ENCODE data around the gene SMS. TPM values are rescaled to one million over a fixed set of nuclear protein-coding genes. Genes with fewer than 3 reads are reported as not detected.

SMS gene
- total and polyA plus RNA-seq, 2 donors (not counting 1 experiment from before 2014, with no cell fraction given), result 7.0 to 30.5 TPM

DNA sequence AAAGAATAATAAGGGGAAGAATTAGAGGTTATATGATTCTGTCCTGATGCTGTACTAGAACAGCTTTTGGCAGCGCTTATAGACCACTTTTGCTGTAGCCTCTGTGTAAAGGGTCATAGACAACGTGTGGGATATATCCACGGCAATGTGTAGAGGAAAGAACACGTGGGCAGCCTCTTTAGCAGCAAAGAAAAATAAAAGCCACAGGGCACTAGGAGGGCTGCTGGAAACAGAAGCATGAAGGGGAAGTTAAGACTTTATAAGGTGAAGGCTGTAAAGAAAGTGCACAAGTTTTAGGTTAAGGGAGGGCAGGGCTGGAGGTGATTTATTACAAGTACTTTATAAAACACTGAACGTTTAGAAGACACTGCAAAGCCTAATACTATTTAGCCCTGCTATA lies 71.5 kb downstream of the SMS start:
- Histone ChIP-seq H3K36me3 (replicated peaks in 1 of 2; ENCODE audit: control extremely low read depth in 1 of 2, control insufficient read depth in 1 of 2, extremely low read depth in 1 of 2, insufficient read depth in 2 of 2, low read length in 1 of 2) (no peaks in the 10 kb centered on the region), H4K20me1 (ENCODE audit: control insufficient read depth, insufficient read depth, low read length, poor library complexity, severe bottlenecking) (no peaks in the 10 kb centered on the region), H2AFZ (ENCODE audit: insufficient read depth, low read depth, low read length, poor library complexity, severe bottlenecking) (no peak overlapping the region), H3K4me3 (ENCODE audit: control extremely low read depth in 1 of 5, extremely low read depth in 1 of 5, insufficient read depth in 1 of 5, low read depth in 2 of 5, low read length in 4 of 5) (no peak overlapping the region), H3K4me2 (replicated peaks; ENCODE audit: low read depth, low read length, poor library complexity, severe bottlenecking) (no peak overlapping the region), H3K27ac (ENCODE audit: low read length in 2 of 2) (no peak overlapping the region), H3K4me1 (ENCODE audit: control insufficient read depth in 2 of 2, insufficient read depth in 2 of 2, low read length in 2 of 2) (no peaks in the 10 kb centered on the region), H3K9ac (ENCODE audit: low read length) (no peak overlapping the region), H3K9me3 (ENCODE audit: control extremely low read depth in 1 of 3, control insufficient read depth in 2 of 3, insufficient read depth in 1 of 3, low read length in 2 of 3) (no peaks in the 10 kb centered on the region), H3K79me2 (ENCODE audit: control insufficient read depth, insufficient read depth, low read length) (no peaks in the 10 kb centered on the region), H3K27me3 (replicated peaks in 1 of 4; ENCODE audit: control extremely low read depth in 1 of 4, control insufficient read depth in 3 of 4, insufficient read depth in 4 of 4, low read length in 3 of 4) (no peaks in the 10 kb centered on the region)
- no peak for TF ChIP-seq CTCF (IDR thresholded peaks at IDR 0.05)
- TF ChIP-seq EZH2 (IDR thresholded peaks at IDR 0.05; ENCODE audit: borderline replicate concordance, insufficient read depth, low read depth, low read length, poor library complexity, severe bottlenecking), result no peak
- POLR2A ChIA-PET, result no interaction called here
- WGBS (ENCODE audit: insufficient coverage), result 19% methylated on average over 4 of the region's 5 CpGs
- Mint-ChIP-seq H3K27me3 (no peaks in the 10 kb centered on the region), H3K27ac (no peak overlapping the region), H3K9me3 (ENCODE audit: insufficient read depth) (no peaks in the 10 kb centered on the region), H3K4me3 (no peak overlapping the region), H3K4me1 (peaks cover 5% of the 10 kb centered on the region)
- CTCF ChIA-PET, result interaction anchor here (0.7 kb wide), 1 partner anchor 124 kb away, joined by 4 read pairs; no protein-coding TSS in a partner anchor
- no peak for DNase-seq
- intact Hi-C loops (cut with micrococcal nuclease), result no loop called here
- ATAC-seq (ENCODE audit: low read depth), result no peak

- Histone ChIP-seq H4K20me1 (ENCODE audit: control insufficient read depth, insufficient read depth, low read length, poor library complexity, severe bottlenecking) (no peaks in the 10 kb centered on the region), H3K9ac (ENCODE audit: low read length) (no peak overlapping the region), H3K4me3 (ENCODE audit: control extremely low read depth in 1 of 5, extremely low read depth in 1 of 5, insufficient read depth in 1 of 5, low read depth in 2 of 5, low read length in 4 of 5) (no peak overlapping the region), H3K36me3 (replicated peaks in 1 of 2; ENCODE audit: control extremely low read depth in 1 of 2, control insufficient read depth in 1 of 2, extremely low read depth in 1 of 2, insufficient read depth in 2 of 2, low read length in 1 of 2) (no peaks in the 10 kb centered on the region), H3K27me3 (replicated peaks in 1 of 4; ENCODE audit: control extremely low read depth in 1 of 4, control insufficient read depth in 3 of 4, insufficient read depth in 4 of 4, low read length in 3 of 4) (no peaks in the 10 kb centered on the region), H3K4me2 (replicated peaks; ENCODE audit: low read depth, low read length, poor library complexity, severe bottlenecking) (no peak overlapping the region), H3K79me2 (ENCODE audit: control insufficient read depth, insufficient read depth, low read length) (no peaks in the 10 kb centered on the region), H3K4me1 (ENCODE audit: control insufficient read depth in 2 of 2, insufficient read depth in 2 of 2, low read length in 2 of 2) (no peaks in the 10 kb centered on the region), H3K27ac (ENCODE audit: low read length in 2 of 2) (no peak overlapping the region), H3K9me3 (ENCODE audit: control extremely low read depth in 1 of 3, control insufficient read depth in 2 of 3, insufficient read depth in 1 of 3, low read length in 2 of 3) (no peaks in the 10 kb centered on the region), H2AFZ (ENCODE audit: insufficient read depth, low read depth, low read length, poor library complexity, severe bottlenecking) (no peak overlapping the region)
- 100% methylated on average over 5 of the region's 7 CpGs for WGBS (ENCODE audit: insufficient coverage)
- CTCF ChIA-PET, result no interaction called here
- DNase-seq, result no peak
- H3K27me3 Mint-ChIP-seq, result no peaks in the 10 kb centered on the region
- H3K9me3 Mint-ChIP-seq (ENCODE audit: insufficient read depth), result no peaks in the 10 kb centered on the region
- POLR2A ChIA-PET, result no interaction called here
- intact Hi-C loops (cut with micrococcal nuclease), result no loop called here
- H3K27ac Mint-ChIP-seq, result peak overlapping the region; percentile 26
- no peak for ATAC-seq (ENCODE audit: low read depth)
- TF ChIP-seq EZH2 (IDR thresholded peaks at IDR 0.05; ENCODE audit: borderline replicate concordance, insufficient read depth, low read depth, low read length, poor library complexity, severe bottlenecking) (no peak), CTCF (IDR thresholded peaks at IDR 0.05) (no peak)
- no peak overlapping the region for H3K4me3 Mint-ChIP-seq
- peaks cover 5% of the 10 kb centered on the region for H3K4me1 Mint-ChIP-seq
Measured at GRCh38 chrX:22012931-22013330, 72.4 kb downstream of the SMS start.

Measured in B cell (primary cell).